Memory B cell (primary cell): ENCODE measurements around the gene NPY.

Experiments
- ATAC-seq: fragments of 150-1000 bp; cut with Tn5 transposase; 2 replicates; pipeline ENCODE4 v1.10.0; 2021; ENCODE audit warnings: low read depth, mild to moderate bottlenecking, moderate library complexity
- DNase-seq, 2 donors: peaks; one replicate each; pipeline ENCODE4 v3.0.0; 2022; ENCODE audit warnings: low spot score in 2 of 2
- H3K27ac Mint-ChIP-seq: one replicate; pipeline ENCODE4 v1.8.0; 2022; ENCODE audit warnings: mild to moderate bottlenecking, moderate library complexity, mixed read lengths
- H3K27me3 Mint-ChIP-seq: one replicate; pipeline ENCODE4 v1.8.0; 2022; ENCODE audit warnings: mixed read lengths
- H3K36me3 Mint-ChIP-seq: one replicate; pipeline ENCODE4 v1.8.0; 2022; ENCODE audit warnings: mild to moderate bottlenecking, mixed read lengths
- H3K4me1 Mint-ChIP-seq: one replicate; pipeline ENCODE4 v1.8.0; 2022; ENCODE audit warnings: mixed read lengths
- H3K4me3 Mint-ChIP-seq: one replicate; pipeline ENCODE4 v1.8.0; 2022; ENCODE audit warnings: mild to moderate bottlenecking, moderate library complexity, mixed read lengths
- H3K9me3 Mint-ChIP-seq: one replicate; pipeline ENCODE4 v1.8.0; 2022; ENCODE audit warnings: mixed read lengths

NPY gene

GRCh38 chr7:24328894-24329293, 44.9 kb downstream of the NPY start:
- peaks cover 5% of the 10 kb centered on the region for H3K9me3 Mint-ChIP-seq
- peak overlapping the region; percentile 48 for H3K27ac Mint-ChIP-seq
- no peaks in the 10 kb centered on the region for H3K27me3 Mint-ChIP-seq
- DNase-seq (no peak), ATAC-seq (no peak)
- H3K4me1 Mint-ChIP-seq, result peaks cover 23% of the 10 kb centered on the region
- peaks cover 3% of the 10 kb centered on the region for H3K36me3 Mint-ChIP-seq
- no peak overlapping the region for H3K4me3 Mint-ChIP-seq

- no peak overlapping the region for H3K4me3 Mint-ChIP-seq
- no peak overlapping the region for H3K27ac Mint-ChIP-seq
- H3K4me1 Mint-ChIP-seq, result no peaks in the 10 kb centered on the region
- H3K36me3 Mint-ChIP-seq, result peaks cover 3% of the 10 kb centered on the region
- H3K9me3 Mint-ChIP-seq, result peaks cover 5% of the 10 kb centered on the region
- H3K27me3 Mint-ChIP-seq, result peaks cover 5% of the 10 kb centered on the region
- DNase-seq (no peak), ATAC-seq (no peak)
Observed at GRCh38 chr7:24334012-24334411, 50.0 kb downstream of the NPY start.

- peaks cover 5% of the 10 kb centered on the region for H3K9me3 Mint-ChIP-seq
Observed at GRCh38 chr7:24334627-24335026, 50.6 kb downstream of the NPY start.

GRCh38 chr7:24336461-24336860, 52.5 kb downstream of the NPY start:
- H3K27me3 Mint-ChIP-seq, result peaks cover 5% of the 10 kb centered on the region
- peaks cover 5% of the 10 kb centered on the region for H3K9me3 Mint-ChIP-seq
- H3K36me3 Mint-ChIP-seq, result peaks cover 3% of the 10 kb centered on the region
- no peak overlapping the region for H3K27ac Mint-ChIP-seq
- no peak overlapping the region for H3K4me3 Mint-ChIP-seq
- ATAC-seq (no peak), DNase-seq (no peak)
- no peaks in the 10 kb centered on the region for H3K4me1 Mint-ChIP-seq

More at GRCh38 chr7:24334627-24335026, 50.6 kb downstream of the NPY start:
- ATAC-seq (no peak), DNase-seq (no peak)
- Mint-ChIP-seq H3K4me3 (no peak overlapping the region), H3K36me3 (peaks cover 3% of the 10 kb centered on the region), H3K27me3 (peaks cover 5% of the 10 kb centered on the region), H3K27ac (no peak overlapping the region), H3K4me1 (no peaks in the 10 kb centered on the region)

GRCh38 chr7:24337180-24337579, 53.2 kb downstream of the NPY start:
- peaks cover 5% of the 10 kb centered on the region for H3K9me3 Mint-ChIP-seq
- no peak for ATAC-seq
- no peak overlapping the region for H3K4me3 Mint-ChIP-seq
- no peak overlapping the region for H3K27ac Mint-ChIP-seq
- no peak for DNase-seq
- no peaks in the 10 kb centered on the region for H3K4me1 Mint-ChIP-seq
- peaks cover 3% of the 10 kb centered on the region for H3K36me3 Mint-ChIP-seq
- H3K27me3 Mint-ChIP-seq, result peaks cover 5% of the 10 kb centered on the region

GRCh38 chr7:24339575-24339974, 55.6 kb downstream of the NPY start:
- Mint-ChIP-seq H3K36me3 (no peaks in the 10 kb centered on the region), H3K9me3 (no peaks in the 10 kb centered on the region), H3K4me1 (no peaks in the 10 kb centered on the region), H3K27ac (no peak overlapping the region), H3K27me3 (peaks cover 5% of the 10 kb centered on the region), H3K4me3 (no peak overlapping the region)
- no peak for DNase-seq
- ATAC-seq, result no peak

GRCh38 chr7:24340727-24341126, 56.7 kb downstream of the NPY start:
- Mint-ChIP-seq H3K27me3 (peaks cover 5% of the 10 kb centered on the region), H3K36me3 (no peaks in the 10 kb centered on the region), H3K4me1 (no peaks in the 10 kb centered on the region), H3K9me3 (no peaks in the 10 kb centered on the region), H3K27ac (no peak overlapping the region), H3K4me3 (no peak overlapping the region)
- ATAC-seq (no peak), DNase-seq (no peak)
